ENCODE data around the gene SMAD4. TPM values are rescaled to one million over a fixed set of nuclear protein-coding genes. Genes with fewer than 3 reads are reported as not detected.

Gene SMAD4
- total and polyA plus RNA-seq, 2 of the 13 experiments (the other 11 are each of a cell fraction or from before 2014, with no cell fraction given): 70.2 to 72.0 TPM

DNA sequence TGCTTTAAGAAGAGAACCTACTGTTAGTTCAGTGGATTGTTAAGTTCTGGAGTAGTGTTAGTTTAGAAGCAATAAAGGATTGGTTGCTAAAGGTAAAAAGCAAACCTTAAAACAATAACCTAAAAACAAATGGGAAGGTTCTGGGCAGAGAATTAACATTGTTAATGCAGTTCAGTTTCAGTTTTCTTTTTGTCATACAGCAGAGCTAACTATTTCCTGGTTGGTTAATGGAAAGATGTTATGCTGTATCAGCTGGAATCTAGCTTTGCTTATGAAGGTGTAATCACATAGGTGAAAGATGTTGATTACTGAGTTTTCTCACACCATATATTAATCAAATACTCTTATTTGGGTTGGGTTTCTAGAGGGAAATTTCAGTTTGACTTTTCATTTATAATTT, 23.8 kb downstream of the SMAD4 start:
- intact Hi-C loops (cut with micrococcal nuclease; ENCODE audit: unreplicated experiment): loop anchor here (5.0 kb wide), 1 partner anchor 177 kb away; the partner anchor contains the start of gene ME2
- CTCF ChIA-PET (ENCODE audit: low intra/inter-chr PET ratio, low total read pairs): no interaction called here

DNA sequence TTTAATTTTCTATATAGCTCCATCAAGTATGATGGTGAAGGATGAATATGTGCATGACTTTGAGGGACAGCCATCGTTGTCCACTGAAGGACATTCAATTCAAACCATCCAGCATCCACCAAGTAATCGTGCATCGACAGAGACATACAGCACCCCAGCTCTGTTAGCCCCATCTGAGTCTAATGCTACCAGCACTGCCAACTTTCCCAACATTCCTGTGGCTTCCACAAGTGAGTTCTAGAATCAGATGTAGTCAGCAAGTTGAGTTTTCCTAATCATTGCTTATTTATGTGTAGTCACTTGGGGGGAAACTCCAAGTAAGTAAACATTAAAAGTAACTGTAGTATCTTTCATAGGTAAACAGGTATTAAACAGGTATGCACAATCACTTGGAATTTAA, 24.8 kb downstream of the SMAD4 start:
- Histone ChIP-seq H3K27me3 (ENCODE audit: control insufficient read depth in 1 of 2, insufficient read depth in 2 of 2, low read length in 2 of 2) (no peaks in the 10 kb centered on the region), H3K4me3 (replicated peaks in 1 of 3; ENCODE audit: insufficient read depth in 1 of 3, low read depth in 2 of 3, low read length in 3 of 3) (no peak overlapping the region), H3K9me3 (ENCODE audit: low read length) (no peaks in the 10 kb centered on the region), H3K4me2 (ENCODE audit: low read depth, low read length) (no peak overlapping the region), H3K27ac (ENCODE audit: extremely low read length, insufficient read depth, low read length) (no peak overlapping the region), H3K36me3 (replicated peaks in 1 of 2; ENCODE audit: control insufficient read depth in 1 of 2, insufficient read depth in 2 of 2, low read length in 2 of 2) (peaks cover 6 to 49% of the 10 kb centered on the region in 2 experiments), H3K79me2 (ENCODE audit: insufficient read depth, low read length) (peaks cover 2% of the 10 kb centered on the region), H3K4me1 (ENCODE audit: insufficient read depth, low read length) (no peaks in the 10 kb centered on the region), H3K9ac (ENCODE audit: insufficient read depth, low read depth, low read length) (no peak overlapping the region), H4K20me1 (ENCODE audit: insufficient read depth, low read length) (peaks cover 10% of the 10 kb centered on the region), H2AFZ (ENCODE audit: low read length) (no peak overlapping the region)
- POLR2A ChIA-PET: no interaction called here
- ATAC-seq (no peak), DNase-seq (ENCODE audit: low spot score) (no peak), FAIRE-seq (no peak)
- in situ Hi-C loops (cut with HindIII; ENCODE audit: extremely low pct_ligation_motif_present, low pct_unique_long_range_greater_than_20kb): no loop called here
- CTCF ChIA-PET (ENCODE audit: low intra/inter-chr PET ratio, low total read pairs): no interaction called here
- 98% methylated on average over 3 of the region's 3 CpGs for WGBS (ENCODE audit: low lambda C conversion rate)
- intact Hi-C loops (cut with micrococcal nuclease; ENCODE audit: unreplicated experiment): loop anchor here (5.0 kb wide), 1 partner anchor 177 kb away; the partner anchor contains the start of gene ME2
- TF ChIP-seq, protein P1, sequence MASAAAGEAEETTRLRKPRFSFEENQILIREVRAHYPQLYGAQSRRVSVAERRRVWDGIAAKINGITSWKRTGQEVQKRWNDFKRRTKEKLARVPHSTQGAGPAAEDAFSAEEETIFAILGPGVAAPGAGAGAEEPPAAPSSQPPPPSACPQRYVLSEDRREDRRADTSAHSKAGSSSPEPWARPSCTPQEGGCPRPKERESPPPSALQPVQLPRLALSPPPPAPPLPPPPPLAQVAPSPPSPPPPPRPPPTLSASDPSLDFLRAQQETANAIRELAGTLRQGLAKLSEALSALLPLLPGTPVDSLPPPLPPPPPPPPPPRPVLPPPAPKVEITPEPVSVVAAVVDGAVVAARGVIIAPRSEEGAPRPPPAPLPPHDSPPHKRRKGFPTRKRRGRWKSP (CRISPR knock-in tag; IDR thresholded peaks at IDR 0.05): no peak
- TF ChIP-seq REL (CRISPR knock-in tag; conservative IDR thresholded peaks at IDR 0.05): no peak
- TF ChIP-seq, protein P2, sequence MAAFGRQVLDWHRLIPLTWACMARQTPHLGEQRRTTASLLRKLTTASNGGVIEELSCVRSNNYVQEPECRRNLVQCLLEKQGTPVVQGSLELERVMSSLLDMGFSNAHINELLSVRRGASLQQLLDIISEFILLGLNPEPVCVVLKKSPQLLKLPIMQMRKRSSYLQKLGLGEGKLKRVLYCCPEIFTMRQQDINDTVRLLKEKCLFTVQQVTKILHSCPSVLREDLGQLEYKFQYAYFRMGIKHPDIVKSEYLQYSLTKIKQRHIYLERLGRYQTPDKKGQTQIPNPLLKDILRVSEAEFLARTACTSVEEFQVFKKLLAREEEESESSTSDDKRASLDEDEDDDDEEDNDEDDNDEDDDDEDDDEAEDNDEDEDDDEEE (CRISPR knock-in tag; IDR thresholded peaks at IDR 0.05): no peak
- BruUV-seq (replicated peaks): no TSS peak

More for the DNA sequence above, 23.8 kb downstream of the SMAD4 start:
- Histone ChIP-seq H3K36me3 (replicated peaks in 1 of 2; ENCODE audit: control insufficient read depth in 1 of 2, insufficient read depth in 2 of 2, low read length in 2 of 2) (peaks cover 4 to 46% of the 10 kb centered on the region in 2 experiments), H3K27ac (ENCODE audit: extremely low read length, insufficient read depth, low read length) (no peak overlapping the region), H2AFZ (ENCODE audit: low read length) (no peak overlapping the region), H3K9ac (ENCODE audit: insufficient read depth, low read depth, low read length) (no peak overlapping the region), H3K9me3 (ENCODE audit: low read length) (no peaks in the 10 kb centered on the region), H3K79me2 (ENCODE audit: insufficient read depth, low read length) (peaks cover 2% of the 10 kb centered on the region), H3K27me3 (ENCODE audit: control insufficient read depth in 1 of 2, insufficient read depth in 2 of 2, low read length in 2 of 2) (no peaks in the 10 kb centered on the region; a peak in 1 of 5 replicates), H4K20me1 (ENCODE audit: insufficient read depth, low read length) (peaks cover 10% of the 10 kb centered on the region), H3K4me3 (replicated peaks in 1 of 3; ENCODE audit: insufficient read depth in 1 of 3, low read depth in 2 of 3, low read length in 3 of 3) (no peak overlapping the region), H3K4me2 (ENCODE audit: low read depth, low read length) (no peak overlapping the region), H3K4me1 (ENCODE audit: insufficient read depth, low read length) (no peaks in the 10 kb centered on the region)
- FAIRE-seq: no peak
- TF ChIP-seq, protein P3, sequence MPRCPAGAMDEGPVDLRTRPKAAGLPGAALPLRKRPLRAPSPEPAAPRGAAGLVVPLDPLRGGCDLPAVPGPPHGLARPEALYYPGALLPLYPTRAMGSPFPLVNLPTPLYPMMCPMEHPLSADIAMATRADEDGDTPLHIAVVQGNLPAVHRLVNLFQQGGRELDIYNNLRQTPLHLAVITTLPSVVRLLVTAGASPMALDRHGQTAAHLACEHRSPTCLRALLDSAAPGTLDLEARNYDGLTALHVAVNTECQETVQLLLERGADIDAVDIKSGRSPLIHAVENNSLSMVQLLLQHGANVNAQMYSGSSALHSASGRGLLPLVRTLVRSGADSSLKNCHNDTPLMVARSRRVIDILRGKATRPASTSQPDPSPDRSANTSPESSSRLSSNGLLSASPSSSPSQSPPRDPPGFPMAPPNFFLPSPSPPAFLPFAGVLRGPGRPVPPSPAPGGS (CRISPR knock-in tag; IDR thresholded peaks at IDR 0.05): no peak
- peak in 1 of 2 experiments; percentile 29; a peak in 2 of 4 replicates for TF ChIP-seq MAFK (conservative IDR thresholded peaks at IDR 0.05 in 1 of 2, IDR thresholded peaks at IDR 0.05 in 1 of 2; ENCODE audit: low read length in 2 of 2)
- BruUV-seq (replicated peaks): no TSS peak
- ATAC-seq: no peak
- DNase-seq (ENCODE audit: low spot score): no peak
- POLR2A ChIA-PET: no interaction called here
- in situ Hi-C loops (cut with HindIII; ENCODE audit: extremely low pct_ligation_motif_present, low pct_unique_long_range_greater_than_20kb): no loop called here
